OCI-LY1 (cell line): ENCODE results near the gene DDX59.

Source experiments
- CTCF ChIP-seq: fragments of 200-600 bp; sonication (generic), shearing (Covaris generic); IDR thresholded peaks from 2 replicates; pipeline ENCODE4 v1.5.1; 2017; ENCODE audit warnings: mild to moderate bottlenecking, antibody characterized with exemption, low read length, moderate library complexity, mixed read lengths
- EZH2 ChIP-seq: fragments of 200-600 bp; sonication (generic), shearing (Covaris generic); IDR thresholded peaks from 2 replicates; pipeline ENCODE4 v1.8.0; 2017; ENCODE audit warnings: borderline replicate concordance, mixed run types, mild to moderate bottlenecking, antibody characterized with exemption, low read length, moderate library complexity, mixed read lengths

- TF ChIP-seq EZH2 (no peak), CTCF (no peak)
These were observed at the start of gene DDX59 for GRCh38 chr1:200669314-200670241.
